Astrocyte of the cerebellum (primary cell): ENCODE data around the gene SLC9A5.
A peak's percentile ranks its signal among the peaks of the same experiment; 100 is the strongest.

ENCODE experiments used
- DNase-seq: peaks from one replicate; pipeline ENCODE4 v3.0.0-alpha.2; 2011; ENCODE audit warnings: low read depth
- H3K4me3 ChIP-seq: 2 replicates; pipeline ENCODE4 v1.5.1; 2011; ENCODE audit warnings: mild to moderate bottlenecking, low read depth, low read length, moderate library complexity
- CTCF ChIP-seq: IDR thresholded peaks from 2 replicates; pipeline ENCODE4 v1.5.1; 2012; ENCODE audit warnings: low read length, low read depth, moderate library complexity, mild to moderate bottlenecking; ENCODE audit errors: missing control alignments
- in situ Hi-C: cut with HindIII; loops from 2 replicates; pipeline ENCODE4 v1.10.0; 2017; ENCODE audit warnings: low sequenced_read_pairs

Gene SLC9A5

GRCh38 chr16:67258161-67258835 lies 9.5 kb downstream of the SLC9A5 start:
- no peak for TF ChIP-seq CTCF
- H3K4me3 ChIP-seq = no peak overlapping the region
- no peak for DNase-seq
- in situ Hi-C loops = no loop called here

GRCh38 chr16:67259705-67260104 lies 10.9 kb downstream of the SLC9A5 start:
- TF ChIP-seq CTCF = no peak
- no peak overlapping the region for H3K4me3 ChIP-seq
- DNase-seq = no peak
- in situ Hi-C loops = loop anchor here (5.0 to 10.0 kb wide), 2 partner anchors 78 to 185 kb away; no protein-coding TSS in a partner anchor

- TF ChIP-seq CTCF = peak; percentile 81
- in situ Hi-C loops = loop anchor here (5.0 to 10.0 kb wide), 2 partner anchors 77 to 184 kb away; no protein-coding TSS in a partner anchor
These were observed 11.8 kb downstream of the SLC9A5 start for GRCh38 chr16:67260426-67261063.

GRCh38 chr16:67263201-67263600 lies 14.4 kb downstream of the SLC9A5 start:
- no peak for TF ChIP-seq CTCF
- no peak for DNase-seq
- in situ Hi-C loops = loop anchor here (5.0 to 10.0 kb wide), 2 partner anchors 74 to 182 kb away; no protein-coding TSS in a partner anchor
- no peak overlapping the region for H3K4me3 ChIP-seq

More at GRCh38 chr16:67260426-67261063, 11.8 kb downstream of the SLC9A5 start:
- H3K4me3 ChIP-seq = no peak overlapping the region
- peak; percentile 47 for DNase-seq

- TF ChIP-seq CTCF = peak; percentile 17
- in situ Hi-C loops = loop anchor here (5.0 to 10.0 kb wide), 2 partner anchors 73 to 181 kb away; no protein-coding TSS in a partner anchor
- no peak for DNase-seq
- H3K4me3 ChIP-seq = no peak overlapping the region
These were observed 15.5 kb downstream of the SLC9A5 start for GRCh38 chr16:67264277-67264676.

- no peak for DNase-seq
- in situ Hi-C loops = loop anchor here (5.0 to 10.0 kb wide), 2 partner anchors 72 to 180 kb away; no protein-coding TSS in a partner anchor
- TF ChIP-seq CTCF = no peak
- H3K4me3 ChIP-seq = no peak overlapping the region
These were observed 16.1 kb downstream of the SLC9A5 start for GRCh38 chr16:67264866-67265265.
